ENCODE data around the gene ANKRD60.

The ANKRD60 gene

DNA sequence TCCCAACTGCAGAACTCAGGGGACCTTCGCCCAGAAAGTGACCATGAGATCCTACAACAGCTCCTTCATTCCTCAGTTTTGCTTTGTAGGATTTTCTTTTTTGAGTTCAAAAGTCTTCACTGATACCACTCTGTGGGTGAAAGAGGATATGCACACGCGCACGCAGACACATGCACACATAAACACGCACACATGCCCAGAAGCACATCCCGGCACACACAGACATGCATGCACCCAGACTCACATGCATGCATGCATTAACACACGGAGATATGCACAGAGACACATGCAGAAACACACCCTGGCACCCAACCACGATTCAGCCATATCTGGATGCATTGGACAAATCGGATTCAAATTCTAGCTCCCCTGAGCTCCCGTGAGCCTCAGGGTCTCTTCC lies 36.4 kb downstream of the ANKRD60 start:
- no peak for DNase-seq (ENCODE audit: low read depth)

DNA sequence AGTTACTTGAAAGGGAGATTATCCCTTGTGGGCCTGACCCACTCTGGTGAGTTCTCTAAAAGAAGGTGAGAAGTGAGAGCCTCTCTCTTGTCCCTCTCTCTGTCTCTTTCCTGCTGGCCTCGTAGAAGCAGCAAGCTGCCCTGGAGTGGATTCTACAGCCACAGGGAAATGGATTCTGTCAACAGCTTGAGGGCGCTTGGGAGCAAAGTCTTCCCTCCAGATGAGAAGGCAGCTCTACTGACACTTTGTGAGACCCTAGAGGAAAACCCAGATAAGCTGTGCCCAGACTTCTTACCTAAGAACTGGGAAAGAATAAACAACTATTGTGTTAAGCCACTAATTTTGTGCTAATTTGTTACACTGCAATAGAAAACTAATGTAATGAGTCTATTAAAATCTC lies 39.9 kb downstream of the ANKRD60 start:
- DNase-seq (ENCODE audit: low read depth): no peak

DNA sequence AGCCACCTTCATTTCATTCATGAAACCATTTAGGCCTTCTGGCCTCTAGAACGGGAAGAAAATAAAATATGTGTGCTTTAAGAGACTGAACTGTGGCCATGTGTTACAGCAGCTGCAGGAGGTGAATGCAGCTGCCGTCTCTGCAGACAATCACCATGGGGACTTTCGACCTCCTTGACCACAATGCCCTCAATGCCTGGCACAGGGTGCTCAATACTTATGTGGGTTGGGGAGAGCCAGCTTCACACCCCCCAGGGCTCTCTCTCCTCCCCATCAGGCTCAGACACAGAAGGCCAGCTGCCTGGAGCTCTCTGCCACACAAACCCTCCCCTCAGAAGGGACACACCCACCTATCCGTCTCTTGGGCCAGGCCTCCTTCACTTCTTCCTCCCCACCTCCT lies 43.5 kb downstream of the ANKRD60 start:
- no peak for DNase-seq (ENCODE audit: low read depth)

DNA sequence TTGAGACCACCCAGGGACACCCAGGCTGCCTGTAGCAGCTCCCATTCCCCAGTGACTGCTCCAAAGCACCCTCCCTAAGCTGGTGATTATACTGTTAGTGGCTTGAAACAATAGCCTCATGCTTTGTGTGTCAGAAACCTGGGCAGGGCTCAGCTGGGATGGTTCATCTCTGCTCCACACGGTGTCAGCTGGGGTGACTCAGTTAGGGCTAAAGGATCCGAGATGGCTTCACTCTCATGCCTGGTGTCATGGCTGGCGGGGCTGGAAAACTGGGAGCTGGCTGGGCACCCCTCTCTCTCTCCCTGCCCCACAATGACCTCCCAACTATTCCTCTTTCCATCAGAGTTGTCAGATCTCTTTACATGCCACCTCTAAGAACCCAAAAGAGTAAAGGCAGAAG lies 44.4 kb downstream of the ANKRD60 start:
- no peak for DNase-seq (ENCODE audit: low read depth)

DNA sequence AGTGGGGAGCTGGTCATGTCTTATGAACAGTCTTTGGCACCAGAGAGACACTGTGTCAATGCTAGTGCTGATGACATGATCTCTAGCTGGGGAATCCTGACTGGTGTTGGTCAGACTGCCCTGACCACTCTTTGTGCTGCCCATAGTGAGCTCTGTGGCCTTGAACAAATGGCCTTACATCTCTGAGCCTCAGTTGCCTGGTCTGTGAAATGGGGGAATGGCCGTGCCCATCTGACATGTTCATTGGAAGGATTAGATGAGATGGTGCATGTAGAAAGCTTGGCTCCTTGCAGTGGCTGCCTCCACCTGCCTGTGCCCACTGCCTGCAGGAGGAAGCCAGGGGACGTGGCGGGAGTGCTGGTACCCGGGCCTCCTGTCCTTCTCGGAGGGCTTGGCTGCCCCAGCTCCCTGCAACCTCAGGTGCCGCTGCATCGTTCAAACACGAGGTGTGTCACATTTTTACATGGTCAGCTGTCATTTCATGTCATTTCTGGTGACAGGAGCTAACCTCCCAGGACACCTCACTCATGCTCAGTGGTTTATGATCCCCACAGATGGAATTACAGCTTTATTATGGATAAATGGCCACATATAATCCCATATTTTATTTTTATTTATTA lies 45.8 kb downstream of the ANKRD60 start:
- DNase-seq (ENCODE audit: low read depth): no peak

DNA sequence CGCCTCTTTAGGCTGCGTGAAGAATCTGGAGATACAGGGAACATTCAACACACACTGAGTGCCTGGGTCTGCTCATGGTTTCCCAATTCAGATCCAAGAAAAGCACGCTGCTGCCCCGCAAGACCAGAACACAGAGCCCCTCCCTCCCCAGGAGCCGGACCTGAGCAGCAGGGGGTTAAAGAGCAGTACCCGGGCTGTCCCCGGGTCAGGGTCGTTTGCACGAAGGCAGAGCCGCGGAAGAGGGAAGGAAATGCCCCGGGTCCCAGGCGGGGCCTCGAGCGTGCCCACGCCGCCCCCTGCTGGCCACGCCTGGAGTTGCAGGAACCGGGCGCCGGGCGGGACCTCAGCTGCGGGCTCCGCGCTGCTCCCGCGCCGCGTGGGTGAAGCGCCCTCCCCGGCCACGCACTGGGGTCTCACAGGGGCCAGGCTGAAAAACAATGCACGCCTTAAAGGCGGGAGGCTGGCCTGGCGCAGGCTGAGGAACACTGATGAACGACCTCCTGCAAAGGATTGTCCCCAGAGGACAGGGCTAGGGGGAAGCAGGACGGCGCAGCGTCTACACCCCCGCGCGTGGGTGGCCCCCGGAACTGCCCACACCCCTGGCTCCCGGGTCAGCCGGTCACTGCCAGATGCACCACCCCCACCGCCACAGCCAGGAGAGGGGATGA lies 48.9 kb downstream of the ANKRD60 start:
- DNase-seq (ENCODE audit: low read depth): peak; percentile 44

DNA sequence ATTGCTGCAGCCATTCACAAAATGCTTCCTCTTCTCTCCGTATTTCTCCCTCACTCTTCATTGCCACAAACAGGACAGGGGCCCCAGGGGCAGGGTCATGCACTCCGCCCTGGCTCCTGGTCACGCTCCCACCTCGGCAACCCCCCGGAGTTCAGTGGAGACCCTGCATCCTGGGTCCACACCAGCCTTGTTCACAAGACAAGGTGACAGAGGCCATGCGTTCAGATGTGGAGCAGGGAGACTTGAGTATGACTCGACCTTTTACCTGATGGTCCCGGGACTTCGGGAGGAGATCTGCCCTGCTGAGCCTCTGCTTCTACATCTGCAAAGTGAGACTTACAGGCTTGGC lies 49.4 kb downstream of the ANKRD60 start:
- no peak for DNase-seq (ENCODE audit: low read depth)

DNA sequence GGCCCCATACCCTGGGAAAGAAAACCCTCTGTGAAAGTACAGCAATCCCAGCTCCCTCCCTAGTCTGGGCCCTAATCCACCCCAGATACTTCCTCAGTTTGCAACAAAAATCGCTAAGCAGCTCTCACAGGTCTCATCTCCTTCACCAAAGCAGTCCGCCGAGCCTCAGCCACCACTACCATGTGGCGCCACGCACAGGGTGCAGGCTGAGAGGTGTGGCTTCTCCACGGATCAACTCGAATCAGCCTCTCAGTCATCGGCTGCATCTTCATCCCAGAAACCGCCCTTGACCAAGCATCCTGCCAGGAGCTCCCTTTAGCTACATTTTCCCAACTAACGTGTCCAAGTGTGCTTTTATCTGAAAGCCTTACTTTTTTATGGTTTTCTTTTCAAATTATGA lies 50.7 kb downstream of the ANKRD60 start:
- no peak for DNase-seq (ENCODE audit: low read depth)

DNA sequence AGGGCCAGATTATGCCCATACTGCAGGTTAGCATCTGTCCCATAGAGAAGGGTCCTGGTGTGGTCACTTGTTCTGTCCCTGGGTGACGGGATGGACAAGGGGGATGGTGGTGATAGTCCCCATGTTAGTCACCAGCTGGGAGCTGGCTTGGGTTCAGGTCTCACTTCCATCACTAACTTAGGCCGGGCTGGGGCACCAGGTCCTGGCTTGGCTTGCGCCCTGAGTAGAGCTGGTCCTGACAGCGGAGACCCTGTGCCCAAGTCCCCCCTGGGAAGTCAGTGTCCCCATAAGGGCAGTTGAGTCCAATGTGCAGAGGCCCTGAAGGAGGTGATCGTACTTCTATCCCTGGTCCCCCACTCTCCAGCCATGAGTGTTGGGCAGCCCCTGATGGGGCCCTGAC lies 52.6 kb downstream of the ANKRD60 start:
- DNase-seq (ENCODE audit: low read depth): no peak

DNA sequence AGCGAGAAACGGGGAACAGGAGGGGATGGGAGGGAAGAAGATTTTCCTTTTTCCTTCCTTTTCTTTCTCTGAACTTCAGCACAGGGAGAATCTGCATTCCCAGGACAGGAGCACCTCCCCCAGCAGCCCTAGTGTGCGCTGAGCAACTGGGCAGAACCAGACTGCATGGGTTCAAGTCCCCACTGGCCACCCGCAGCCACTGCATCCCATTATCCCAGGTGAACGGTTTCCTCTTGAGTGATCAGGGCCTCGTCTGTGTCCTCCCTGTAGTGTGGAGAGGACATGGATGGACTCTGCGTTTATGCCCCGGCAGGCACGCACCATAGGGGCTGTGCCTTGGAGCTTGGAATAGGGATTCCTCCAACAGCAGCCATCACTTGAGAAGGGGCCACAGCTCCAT lies 53.0 kb downstream of the ANKRD60 start:
- DNase-seq (ENCODE audit: low read depth): no peak

DNA sequence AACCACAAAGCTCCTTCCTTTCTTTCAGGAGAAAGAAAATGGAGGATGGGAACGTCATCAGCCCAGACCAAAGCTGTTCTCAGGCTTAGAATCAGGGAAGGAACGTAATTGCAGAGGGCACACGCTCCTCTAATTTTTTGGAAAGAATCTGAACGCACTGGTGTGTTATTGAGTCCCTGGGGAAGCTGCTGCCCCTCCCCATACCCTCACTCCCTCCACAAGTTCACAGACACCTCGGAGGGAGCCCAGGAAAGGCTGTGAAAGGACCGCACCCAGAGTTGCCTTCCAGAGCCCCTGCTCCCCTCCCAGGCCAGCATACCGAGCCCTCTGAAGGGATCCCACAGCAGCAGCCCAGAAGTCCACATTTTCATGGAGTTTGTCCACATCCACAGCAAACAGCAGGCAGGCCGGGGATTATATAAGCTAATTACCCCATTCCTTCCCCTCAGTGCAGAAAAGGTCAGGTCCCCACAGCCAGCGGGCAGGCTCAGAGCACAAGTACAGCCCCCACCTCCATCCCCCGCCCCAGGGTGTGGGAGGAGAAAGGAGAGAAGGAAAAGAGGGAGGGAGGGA lies 53.7 kb downstream of the ANKRD60 start:
- DNase-seq (ENCODE audit: low read depth): no peak

DNA sequence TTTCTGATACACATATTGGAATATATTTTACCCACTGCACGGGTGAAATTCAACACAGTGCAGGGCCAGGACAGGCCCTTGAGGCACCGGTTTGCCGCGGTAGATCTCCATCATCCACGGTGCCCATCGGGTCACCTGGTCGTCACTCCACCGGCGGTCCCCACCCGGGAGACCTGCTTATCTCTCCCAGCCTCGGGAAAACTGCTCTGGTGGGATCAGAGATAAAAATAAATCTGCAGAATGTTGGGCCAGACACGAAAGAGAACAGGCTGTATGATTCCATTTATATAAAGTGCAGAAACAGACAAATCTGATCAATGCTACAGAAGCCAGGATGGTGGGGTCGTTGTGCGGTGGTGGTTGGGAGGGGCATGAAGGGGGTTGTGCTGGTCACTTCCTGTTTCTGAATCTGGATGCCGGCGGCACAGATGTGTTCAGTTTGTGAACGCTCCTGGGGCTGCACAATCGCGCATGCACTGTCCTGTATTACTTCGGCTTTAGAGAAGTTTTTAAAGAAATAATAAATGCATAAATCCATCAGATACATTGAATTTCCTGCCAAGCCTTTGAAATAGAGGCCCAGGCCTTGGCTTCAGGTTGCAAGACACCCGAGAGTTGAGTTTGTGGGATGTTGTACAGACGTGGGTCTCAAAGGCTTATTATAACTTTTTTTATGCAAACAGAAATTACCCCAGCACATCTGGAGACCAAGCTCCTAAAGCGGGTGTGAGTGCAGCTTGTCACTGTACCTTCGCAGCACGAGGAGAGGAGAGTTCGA lies 54.3 kb downstream of the ANKRD60 start:
- no peak for DNase-seq (ENCODE audit: low read depth)

DNA sequence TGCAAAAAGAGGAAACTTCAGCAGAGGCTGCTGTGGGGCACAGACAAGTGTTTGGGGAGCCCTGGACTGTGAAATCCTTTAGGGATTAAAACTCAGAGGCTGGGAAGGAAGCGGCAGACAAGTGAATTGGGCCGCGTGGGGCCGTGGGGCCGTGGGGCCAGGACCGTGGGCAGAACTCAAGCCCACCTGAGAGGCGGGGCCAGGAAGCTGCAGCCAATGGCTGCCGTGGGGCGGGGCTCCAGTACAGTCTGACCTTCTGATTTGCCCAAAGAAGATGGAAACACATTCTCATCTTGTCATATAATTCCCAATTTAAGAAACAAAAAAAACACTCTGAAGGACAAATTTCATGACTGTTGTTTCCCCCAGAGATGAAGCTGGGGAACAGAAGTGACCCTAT lies 55.4 kb downstream of the ANKRD60 start:
- DNase-seq (ENCODE audit: low read depth): no peak

DNA sequence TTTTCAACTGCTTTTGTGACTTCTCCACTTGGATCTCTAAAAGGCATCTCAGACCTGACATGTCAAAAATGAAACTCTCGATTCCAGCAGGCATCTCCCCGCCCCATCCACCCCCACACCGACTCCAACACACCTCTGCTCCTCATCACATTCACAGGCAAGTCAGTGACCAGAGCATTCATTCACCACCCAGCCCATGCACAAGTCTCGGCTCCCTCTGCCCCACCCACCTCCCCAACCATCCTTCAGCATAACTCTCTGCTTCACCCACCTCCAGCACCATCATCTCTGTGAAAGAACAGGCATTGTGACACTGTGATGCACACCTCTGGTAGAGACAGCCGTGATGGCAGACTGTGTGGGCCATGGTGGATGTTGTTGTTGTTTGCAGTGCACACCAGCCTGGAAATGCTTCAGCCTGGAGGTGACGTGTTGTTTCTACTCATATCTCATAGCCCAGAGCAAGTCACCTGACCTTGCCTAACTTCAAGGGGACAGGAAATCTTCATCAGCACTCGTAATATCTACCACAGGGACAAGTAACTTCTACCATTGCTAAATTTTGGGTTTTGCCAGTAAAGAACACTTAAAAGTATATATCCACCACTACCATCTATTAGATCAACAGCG lies 56.5 kb downstream of the ANKRD60 start:
- DNase-seq (ENCODE audit: low read depth): no peak

DNA sequence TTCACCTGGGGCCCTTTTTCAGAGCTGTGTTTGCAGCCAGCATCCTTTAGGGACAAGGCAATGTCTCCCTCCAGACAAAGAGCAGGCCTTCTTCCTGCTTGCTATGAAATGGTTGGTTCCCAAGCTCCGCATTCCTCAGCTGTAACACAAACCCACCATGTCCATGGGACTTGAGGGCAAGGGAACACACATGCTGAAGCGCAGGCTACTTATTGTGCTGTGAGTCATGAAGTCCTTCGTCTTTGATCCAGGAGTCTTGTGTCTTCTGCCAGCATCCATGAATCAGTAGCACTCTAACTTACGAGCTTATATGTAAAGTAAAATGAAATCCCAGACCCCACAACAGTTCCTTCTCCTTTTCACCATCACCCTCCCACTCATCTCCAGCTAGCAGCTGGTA lies 59.0 kb downstream of the ANKRD60 start:
- DNase-seq (ENCODE audit: low read depth): no peak

DNA sequence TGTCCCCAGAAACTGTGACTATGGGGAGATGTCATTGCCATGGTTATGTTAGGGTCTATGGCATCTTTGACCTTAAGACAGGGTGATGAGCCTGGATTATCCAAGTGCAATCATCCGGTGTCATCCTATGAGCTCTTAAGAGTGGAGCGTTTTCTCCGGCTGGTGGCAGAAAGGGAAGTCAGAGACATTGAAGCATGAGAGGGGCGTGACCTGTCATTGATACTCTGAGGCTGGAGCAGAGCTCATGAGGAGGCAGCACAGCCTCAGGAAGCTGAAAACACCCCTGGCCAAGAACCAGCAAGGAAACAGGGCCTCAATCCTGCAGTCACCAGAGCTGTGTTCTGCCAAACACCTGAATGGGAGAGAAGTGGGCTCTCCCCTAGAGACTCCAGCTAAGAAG lies 59.6 kb downstream of the ANKRD60 start:
- DNase-seq (ENCODE audit: low read depth): no peak

DNA sequence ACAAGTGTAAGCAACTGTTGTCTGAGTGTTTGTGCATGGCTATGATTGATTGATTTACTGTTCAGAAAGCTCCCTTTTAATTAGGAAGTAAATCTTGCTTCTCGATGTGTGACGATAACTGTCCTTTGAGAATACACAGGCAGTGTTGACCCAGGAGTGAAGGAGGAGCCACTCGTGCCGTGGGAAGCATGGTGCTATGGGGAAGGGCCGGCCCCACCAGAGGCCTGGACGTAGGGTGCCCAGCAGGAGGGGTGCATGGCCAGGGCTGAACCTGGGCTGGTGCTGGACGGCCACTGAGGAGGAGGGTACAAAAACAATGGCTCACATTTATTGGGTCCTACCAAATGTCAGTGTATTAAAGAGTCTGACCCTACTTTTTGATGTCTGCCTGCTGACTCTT lies 60.7 kb downstream of the ANKRD60 start:
- no peak for DNase-seq (ENCODE audit: low read depth)

Measured in stimulated activated CD4-positive, alpha-beta T cell treated with anti-CD3 and anti-CD28 coated beads, Interleukin-2, amount 100 ng/mL, for 4 hours (primary cell).